HepG2 (cell line): Measurements from ENCODE around the gene HMBS. TPM values are rescaled to one million over a fixed set of nuclear protein-coding genes. Genes with fewer than 3 reads are reported as not detected.
A peak's percentile ranks its signal among the peaks of the same experiment; 100 is the strongest.

Experiments used
- BRF2 ChIP-seq: sonication (generic); formaldehyde crosslinking; IDR thresholded peaks from 2 replicates; pipeline ENCODE4 v1.8.1; 2022; ENCODE audit warnings: mild to moderate bottlenecking, missing genetic modification reagents
- ESRRA ChIP-seq: sonication (generic); formaldehyde crosslinking; IDR thresholded peaks from 2 replicates; pipeline ENCODE4 v1.5.1; 2020; ENCODE audit warnings: mild to moderate bottlenecking, low read depth, missing genetic modification reagents
- ETS1 ChIP-seq: sonication (generic); formaldehyde crosslinking; IDR thresholded peaks from 2 replicates; pipeline ENCODE4 v1.4.0; 2020; ENCODE audit warnings: missing genetic modification reagents
- HNF1A ChIP-seq, 2 experiments: sonication (generic) in 1 of 2; formaldehyde crosslinking in 1 of 2; IDR thresholded peaks; 2 replicates each; pipeline versions ENCODE4 v1.4.0 to v1.6.1; 2016 to 2020; ENCODE audit warnings: borderline replicate concordance in 1 of 2, low read depth in 1 of 2, mild to moderate bottlenecking in 1 of 2, missing genetic modification reagents in 1 of 2
- KLF15 ChIP-seq: sonication (generic); formaldehyde crosslinking; IDR thresholded peaks from 2 replicates; pipeline ENCODE4 v1.8.1; 2023; ENCODE audit warnings: borderline replicate concordance, mild to moderate bottlenecking, inconsistent platforms, missing genetic modification reagents, mixed read lengths
- SIN3B ChIP-seq: fragments of 150-350 bp; IDR thresholded peaks from 2 replicates; pipeline ENCODE4 v1.6.1; 2014; ENCODE audit warnings: low read length
- SMYD3 ChIP-seq: sonication (generic); formaldehyde crosslinking; IDR thresholded peaks from 2 replicates; pipeline ENCODE4 v1.8.1; 2023; ENCODE audit warnings: mild to moderate bottlenecking, missing genetic modification reagents
- ZFP36L1 ChIP-seq: sonication (generic); formaldehyde crosslinking; IDR thresholded peaks from 2 replicates; pipeline ENCODE4 v1.8.0; 2022; ENCODE audit warnings: mild to moderate bottlenecking, missing genetic modification reagents, moderate library complexity
- ZNF276 ChIP-seq: sonication (generic); formaldehyde crosslinking; IDR thresholded peaks from 2 replicates; pipeline ENCODE4 v1.4.0; 2020; ENCODE audit warnings: mild to moderate bottlenecking, low read depth, missing genetic modification reagents
- ZNF280D ChIP-seq: sonication (generic); formaldehyde crosslinking; IDR thresholded peaks from 2 replicates; pipeline ENCODE4 v1.5.1; 2020; ENCODE audit warnings: mild to moderate bottlenecking, missing genetic modification reagents
- ZNF660 ChIP-seq: sonication (generic); formaldehyde crosslinking; IDR thresholded peaks from 2 replicates; pipeline ENCODE4 v1.5.1; 2020; ENCODE audit warnings: mild to moderate bottlenecking, low read depth, missing genetic modification reagents, borderline replicate concordance
- ZNF737 ChIP-seq: sonication (generic); formaldehyde crosslinking; IDR thresholded peaks from 2 replicates; pipeline ENCODE4 v1.5.0; 2020; ENCODE audit warnings: missing genetic modification reagents, mild to moderate bottlenecking, borderline replicate concordance
- ZNF816 ChIP-seq: sonication (generic); formaldehyde crosslinking; IDR thresholded peaks from 2 replicates; pipeline ENCODE4 v1.8.0; 2022; ENCODE audit warnings: missing genetic modification reagents, mild to moderate bottlenecking, borderline replicate concordance
- polyA plus RNA-seq, 8 experiments: library from polyadenylated mRNA; depleted of rRNA in 3 of 8; stranded (reverse) in 7 of 8; unstranded in 1 of 8; fragments of >200 nt; fragmentation: Illumina TruSeq in 4 of 8; extraction: Trizol in 4 of 8; gene quantifications; 2 replicates each; pipeline versions ENCODE4 v1.2.1 to v1.2.3, GENCODE V29; 2011 to 2016; ENCODE audit warnings: low read depth in 4 of 8, missing spikeins in 1 of 8, mixed read lengths in 1 of 8; ENCODE audit not compliant: insufficient read depth in 1 of 8
- total RNA-seq, 5 experiments: library from RNA; depleted of rRNA; stranded (reverse); fragments of >200 nt; fragmentation: Illumina TruSeq; extraction: Trizol; gene quantifications; 2 replicates each; pipeline ENCODE4 v1.2.3, GENCODE V29; 2016; ENCODE audit warnings: low read depth in 1 of 5

The HMBS gene
- total and polyA plus RNA-seq, 2 of the 13 experiments (the other 11 are each of a cell fraction or from before 2014, with no cell fraction given): 9.4 to 46.9 TPM

- TF ChIP-seq HNF1A (IDR thresholded peaks at IDR 0.05; ENCODE audit: low read depth): no peak
- TF ChIP-seq HNF1A (CRISPR knock-in tag; IDR thresholded peaks at IDR 0.05; ENCODE audit: borderline replicate concordance): no peak; the same call in 1 of the 2 replicates
- TF ChIP-seq ZNF816 (CRISPR knock-in tag): no peak
- no peak for TF ChIP-seq ETS1 (CRISPR knock-in tag)
- TF ChIP-seq ESRRA (CRISPR knock-in tag): no peak
- TF ChIP-seq ZNF660 (CRISPR knock-in tag): no peak
- peak; percentile 49; the same call in 1 of the 2 replicates for TF ChIP-seq SIN3B
- no peak for TF ChIP-seq BRF2
- peak; percentile 43; the same call in 1 of the 2 replicates for TF ChIP-seq ZNF276 (CRISPR knock-in tag)
- TF ChIP-seq ZFP36L1: peak; percentile 76; the same call in 1 of the 2 replicates
- no peak for TF ChIP-seq SMYD3 (CRISPR knock-in tag)
- peak; percentile 59; the same call in 1 of the 2 replicates for TF ChIP-seq KLF15 (CRISPR knock-in tag)
- TF ChIP-seq ZNF737: no peak
- no peak for TF ChIP-seq ZNF280D (CRISPR knock-in tag)
Measured at GRCh38 chr11:119101759-119102423, 17.2 kb downstream of the HMBS start, which contains the start of gene DPAGT1 (continued).
